GM19468 (cell line): ENCODE measurements around the gene PCSK5.
"Not testable (repeated sequence)": the region's sequence is repeated elsewhere in the genome, so short reads cannot be mapped to it uniquely, and the experiment has no call there.

Experiments
- ATAC-seq: cut with Tn5 transposase; IDR thresholded peaks from one replicate; pipeline ENCODE4 v1.9.1; 2021; ENCODE audit warnings: mild to moderate bottlenecking, moderate library complexity, moderate number of reproducible peaks; ENCODE audit not compliant: unreplicated experiment; ENCODE audit errors: extremely low read depth

Gene PCSK5

GRCh38 chr9:75890472-75891276 is at the start of gene PCSK5:
TSS of gene PCSK5 (plus strand) at chr9:75890673. CDS start at chr9:75891182, 509 bp downstream.
- ATAC-seq = peak; percentile 40

- no peak for ATAC-seq
Observed at GRCh38 chr9:75844321-75844720, 46.2 kb upstream of the PCSK5 start.

GRCh38 chr9:75845806-75846205 is 44.7 kb upstream of the PCSK5 start:
- no peak for ATAC-seq

GRCh38 chr9:75847085-75847484 is 43.4 kb upstream of the PCSK5 start:
- no peak for ATAC-seq

GRCh38 chr9:75850459-75851200 is 39.8 kb upstream of the PCSK5 start:
- no peak for ATAC-seq

GRCh38 chr9:75851917-75852316 is 38.6 kb upstream of the PCSK5 start:
- no peak for ATAC-seq

- no peak for ATAC-seq
Observed at GRCh38 chr9:75852746-75853145, 37.7 kb upstream of the PCSK5 start.

GRCh38 chr9:75855509-75855908 is 35.0 kb upstream of the PCSK5 start:
- no peak for ATAC-seq

- no peak for ATAC-seq
Observed at GRCh38 chr9:75858497-75859092, 31.9 kb upstream of the PCSK5 start.

GRCh38 chr9:75864266-75864665 is 26.2 kb upstream of the PCSK5 start:
- no peak for ATAC-seq

- peak; percentile 48 for ATAC-seq
Observed at GRCh38 chr9:75866273-75866871, 24.1 kb upstream of the PCSK5 start.

GRCh38 chr9:75868526-75868925 is 21.9 kb upstream of the PCSK5 start:
- not testable (repeated sequence) for ATAC-seq

GRCh38 chr9:75869236-75869635 is 21.2 kb upstream of the PCSK5 start:
- no peak for ATAC-seq

GRCh38 chr9:75870450-75870849 is 20.0 kb upstream of the PCSK5 start:
- ATAC-seq = no peak

- no peak for ATAC-seq
Observed at GRCh38 chr9:75871624-75872023, 18.8 kb upstream of the PCSK5 start.

GRCh38 chr9:75873712-75874111 is 16.8 kb upstream of the PCSK5 start:
- no peak for ATAC-seq

GRCh38 chr9:75876999-75877640 is 13.4 kb upstream of the PCSK5 start:
- no peak for ATAC-seq

- ATAC-seq = no peak
Observed at GRCh38 chr9:75878488-75878860, 12.0 kb upstream of the PCSK5 start.

- ATAC-seq = no peak
Observed at GRCh38 chr9:75880618-75881017, 9.9 kb upstream of the PCSK5 start.

GRCh38 chr9:75881761-75882160 is 8.7 kb upstream of the PCSK5 start:
- ATAC-seq = no peak
